ENCODE data around the gene ERCC5. TPM values are rescaled to one million over a fixed set of nuclear protein-coding genes. Genes with fewer than 3 reads are reported as not detected.

The ERCC5 gene
- total RNA-seq, 4 donors from 2014 or later, result 42.5 to 81.8 (median 68.3) TPM

- DNase-seq (ENCODE audit: low spot score) (no peak), ATAC-seq (ENCODE audit: low FRiP score) (no peak)
- no peak for TF ChIP-seq CTCF (IDR thresholded peaks at IDR 0.05)
Measured at GRCh38 chr13:102845289-102845629, 573 bp upstream of the ERCC5 start.

GRCh38 chr13:102846261-102847015 lies 606 bp downstream of the ERCC5 start:
- ATAC-seq (ENCODE audit: low FRiP score) (peak; percentile 24), DNase-seq (ENCODE audit: low spot score) (no peak)

GRCh38 chr13:102847272-102848234 lies 1.7 kb downstream of the ERCC5 start:
- peak in 1 of 3 donors; percentile 5 for TF ChIP-seq CTCF (IDR thresholded peaks at IDR 0.05)
- DNase-seq (ENCODE audit: low spot score) (no peak), ATAC-seq (ENCODE audit: low FRiP score) (no peak)

More at GRCh38 chr13:102846261-102847015, 606 bp downstream of the ERCC5 start:
- no peak for TF ChIP-seq CTCF (IDR thresholded peaks at IDR 0.05)

- TF ChIP-seq CTCF (IDR thresholded peaks at IDR 0.05), result no peak
- no peak for DNase-seq (ENCODE audit: low spot score)
- ATAC-seq (ENCODE audit: low FRiP score), result no peak
Measured at GRCh38 chr13:102848956-102849355, 3.1 kb downstream of the ERCC5 start.

- ATAC-seq (ENCODE audit: low FRiP score), result no peak
- DNase-seq (ENCODE audit: low spot score), result no peak
- no peak for TF ChIP-seq CTCF (IDR thresholded peaks at IDR 0.05)
Measured at GRCh38 chr13:102852556-102852955, 6.7 kb downstream of the ERCC5 start.

- DNase-seq (ENCODE audit: low spot score) (no peak), ATAC-seq (ENCODE audit: low FRiP score) (no peak)
- TF ChIP-seq CTCF (IDR thresholded peaks at IDR 0.05), result no peak
Measured at GRCh38 chr13:102854675-102855074, 8.8 kb downstream of the ERCC5 start.

Data from omental fat pad (tissue), 4 donors.